GM18511 (cell line): Measurements from ENCODE around the gene PPM1G.

ENCODE experiments used
- ATAC-seq: cut with Tn5 transposase; IDR thresholded peaks from one replicate; pipeline ENCODE4 v1.9.1; 2021; ENCODE audit warnings: mild to moderate bottlenecking, moderate library complexity; ENCODE audit not compliant: unreplicated experiment

PPM1G gene

DNA sequence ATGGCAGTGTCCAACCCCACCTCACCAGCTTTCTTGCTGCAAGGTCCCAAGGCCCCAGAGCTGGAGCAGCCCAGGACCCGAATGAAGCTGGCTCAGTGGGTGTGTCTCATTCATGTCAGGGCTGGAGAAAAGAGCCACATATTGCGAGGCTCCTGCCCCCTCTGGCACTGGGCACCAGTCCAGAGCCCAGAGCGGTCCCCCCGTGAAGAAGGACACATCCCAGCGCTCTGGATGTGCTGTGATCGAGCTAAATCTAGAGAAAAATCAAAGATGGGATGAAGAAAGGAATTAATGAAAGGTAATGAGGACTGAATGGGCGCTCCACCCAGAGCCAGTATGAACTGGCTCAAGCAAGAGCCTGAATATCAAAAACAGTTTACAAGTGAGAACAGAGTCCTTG is 73.2 kb downstream of the PPM1G start:
- no peak for ATAC-seq

DNA sequence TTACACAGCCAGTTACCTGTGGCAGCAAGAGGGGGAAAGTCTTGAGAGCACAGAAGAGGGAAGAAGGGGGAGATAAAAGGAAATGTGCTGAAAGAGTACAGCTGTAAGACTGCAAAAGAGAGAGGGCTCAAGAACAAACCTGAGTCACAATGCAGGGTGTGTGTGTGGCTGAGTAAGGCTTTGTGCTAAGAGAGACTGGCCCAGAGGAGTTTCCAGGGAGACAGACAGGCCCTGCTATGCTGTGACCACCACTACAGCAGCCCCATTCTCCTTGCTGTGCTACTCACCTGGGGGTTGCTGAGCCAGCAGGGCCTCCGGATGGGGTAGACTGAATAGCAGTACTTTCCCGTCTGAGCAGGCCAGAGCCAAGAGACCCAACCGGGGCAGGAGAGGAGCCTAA is 74.1 kb downstream of the PPM1G start:
- no peak for ATAC-seq
